Panc1 (cell line): ENCODE results near the gene MEI4. TPM values are rescaled to one million over a fixed set of nuclear protein-coding genes. Genes with fewer than 3 reads are reported as not detected.
"Not testable (repeated sequence)": the region's sequence is repeated elsewhere in the genome, so short reads cannot be mapped to it uniquely, and the experiment has no call there.

Source experiments
- ATAC-seq: fragments of 200-7000 bp; cut with Tn5 transposase; 2 replicates; pipeline ENCODE4 v1.9.1; 2020; ENCODE audit warnings: mild to moderate bottlenecking, moderate library complexity
- BruUV-seq: library from RNA; stranded (reverse); fragments of 400-500 nt; replicated peaks from 2 replicates; lab custom pipeline; 2021; lab: Mats Ljungman, UMichigan
- CTCF ChIA-PET: fragments of 300-600 bp; sonication (Branson Sonifier 250); formaldehyde crosslinking; loops from one replicate; lab custom pipeline; 2022; ENCODE audit warnings: antibody characterized with exemption; lab: Charles Lee
- POLR2A ChIA-PET: fragments of 300-600 bp; sonication (Branson Sonifier 250); formaldehyde crosslinking; loops from one replicate; lab custom pipeline; 2022; ENCODE audit warnings: antibody characterized with exemption; lab: Charles Lee
- DNase-seq: peaks from one replicate; pipeline ENCODE4 v3.0.0-alpha.2; 2010; ENCODE audit warnings: low read depth, low spot score
- H3K27ac ChIP-seq: 2 replicates; pipeline ENCODE4 v1.5.1; 2011; ENCODE audit warnings: mild to moderate bottlenecking, low read length, inconsistent platforms
- H3K27me3 ChIP-seq: fragments of 200-500 bp; sonication (Bioruptor generic); 2 replicates; pipeline ENCODE4 v1.6.0; 2014; ENCODE audit warnings: low read length, inconsistent platforms; ENCODE audit not compliant: control insufficient read depth, insufficient read depth
- H3K36me3 ChIP-seq: fragments of 200-500 bp; sonication (Bioruptor generic); 2 replicates; pipeline ENCODE4 v1.5.1; 2014; ENCODE audit warnings: inconsistent platforms, mild to moderate bottlenecking, low read length, moderate library complexity; ENCODE audit not compliant: control insufficient read depth, insufficient read depth
- H3K4me1 ChIP-seq: 2 replicates; pipeline ENCODE4 v1.5.1; 2011; ENCODE audit warnings: inconsistent platforms, mild to moderate bottlenecking, low read length, moderate library complexity; ENCODE audit not compliant: control insufficient read depth, insufficient read depth
- H3K4me3 ChIP-seq, 2 experiments: 2 replicates each; pipeline ENCODE4 v1.5.1; 2011 to 2012; ENCODE audit warnings: low read depth in 2 of 2, low read length in 2 of 2, mild to moderate bottlenecking in 2 of 2, inconsistent platforms in 1 of 2, moderate library complexity in 1 of 2
- H3K9me3 ChIP-seq: fragments of 200-500 bp; sonication (Bioruptor generic); 2 replicates; pipeline ENCODE4 v1.5.1; 2014; ENCODE audit warnings: low read depth, mild to moderate bottlenecking, inconsistent platforms, low read length, moderate library complexity; ENCODE audit not compliant: control insufficient read depth, insufficient read depth
- POLR2AphosphoS5 ChIP-seq: IDR thresholded peaks from 2 replicates; pipeline ENCODE4 v1.6.1; 2012; ENCODE audit warnings: mild to moderate bottlenecking, low read depth, low read length, moderate library complexity
- SIN3A ChIP-seq: IDR thresholded peaks from 2 replicates; pipeline ENCODE4 v1.6.1; 2012; ENCODE audit warnings: low read depth, mild to moderate bottlenecking, low read length, moderate library complexity, borderline replicate concordance; ENCODE audit not compliant: insufficient read depth
- TCF7L2 ChIP-seq: IDR thresholded peaks from 2 replicates; pipeline ENCODE4 v1.6.1; 2011; ENCODE audit warnings: mild to moderate bottlenecking, low read depth, low read length, inconsistent platforms
- in situ Hi-C: cut with HindIII; loops from 2 replicates; pipeline ENCODE4 v1.10.0; 2016; ENCODE audit warnings: low sequenced_read_pairs, low pct_unique_long_range_greater_than_20kb
- intact Hi-C: fragments of 100-400 bp; cut with micrococcal nuclease; formaldehyde crosslinking; loops from one replicate; pipeline ENCODE4 v1.10.0; 2022; ENCODE audit not compliant: unreplicated experiment
- total RNA-seq: library from RNA; stranded (reverse); gene quantifications from one replicate; pipeline ENCODE4 v1.2.1, GENCODE V29; 2021; ENCODE audit not compliant: unreplicated experiment
- TF ChIP-seq, protein P1 (sequence below), 2 experiments: IDR thresholded peaks; 2 replicates each; pipeline ENCODE4 v1.6.1; 2011 to 2012; ENCODE audit warnings: low read depth in 2 of 2, control low read depth in 1 of 2, low read length in 1 of 2, mild to moderate bottlenecking in 1 of 2, moderate library complexity in 1 of 2; ENCODE audit not compliant: insufficient read depth in 1 of 2
- TF ChIP-seq, protein P2 (sequence below): fragments of 450-650 bp; IDR thresholded peaks from 2 replicates; pipeline ENCODE4 v1.5.1; 2017; ENCODE audit warnings: mild to moderate bottlenecking

Gene MEI4
- total RNA-seq, 1 experiment from 2014 or later, result 0.05 TPM

DNA sequence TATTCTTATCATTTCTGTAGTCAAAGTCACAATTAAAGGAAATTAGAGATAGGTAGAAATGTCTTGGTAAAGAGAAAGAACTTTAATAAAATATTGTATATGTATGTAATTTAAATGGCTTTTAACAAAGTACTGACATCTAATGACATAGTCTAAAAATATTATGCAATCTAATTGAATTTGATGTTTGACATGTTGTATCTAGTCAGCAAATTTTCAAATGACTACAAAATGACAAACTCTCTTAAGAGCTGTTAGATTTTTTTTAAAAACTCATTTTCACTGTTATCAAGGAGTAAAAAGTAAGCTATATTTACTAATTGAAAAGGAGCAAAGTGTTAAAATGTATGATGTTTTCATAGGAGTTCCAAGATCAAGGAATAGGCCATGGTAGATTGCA, 176.9 kb downstream of the MEI4 start:
- BruUV-seq, result no TSS peak
- ChIA-PET CTCF (no interaction called here), POLR2A (no interaction called here)
- intact Hi-C loops (no loop called here), in situ Hi-C loops (no loop called here)
- DNase-seq (no peak), ATAC-seq (no peak)
- Histone ChIP-seq H3K9me3 (no peaks in the 10 kb centered on the region), H3K36me3 (no peaks in the 10 kb centered on the region), H3K4me3 (no peak overlapping the region), H3K27me3 (no peaks in the 10 kb centered on the region), H3K4me1 (no peaks in the 10 kb centered on the region), H3K27ac (no peak overlapping the region)
- TF ChIP-seq, protein P1, sequence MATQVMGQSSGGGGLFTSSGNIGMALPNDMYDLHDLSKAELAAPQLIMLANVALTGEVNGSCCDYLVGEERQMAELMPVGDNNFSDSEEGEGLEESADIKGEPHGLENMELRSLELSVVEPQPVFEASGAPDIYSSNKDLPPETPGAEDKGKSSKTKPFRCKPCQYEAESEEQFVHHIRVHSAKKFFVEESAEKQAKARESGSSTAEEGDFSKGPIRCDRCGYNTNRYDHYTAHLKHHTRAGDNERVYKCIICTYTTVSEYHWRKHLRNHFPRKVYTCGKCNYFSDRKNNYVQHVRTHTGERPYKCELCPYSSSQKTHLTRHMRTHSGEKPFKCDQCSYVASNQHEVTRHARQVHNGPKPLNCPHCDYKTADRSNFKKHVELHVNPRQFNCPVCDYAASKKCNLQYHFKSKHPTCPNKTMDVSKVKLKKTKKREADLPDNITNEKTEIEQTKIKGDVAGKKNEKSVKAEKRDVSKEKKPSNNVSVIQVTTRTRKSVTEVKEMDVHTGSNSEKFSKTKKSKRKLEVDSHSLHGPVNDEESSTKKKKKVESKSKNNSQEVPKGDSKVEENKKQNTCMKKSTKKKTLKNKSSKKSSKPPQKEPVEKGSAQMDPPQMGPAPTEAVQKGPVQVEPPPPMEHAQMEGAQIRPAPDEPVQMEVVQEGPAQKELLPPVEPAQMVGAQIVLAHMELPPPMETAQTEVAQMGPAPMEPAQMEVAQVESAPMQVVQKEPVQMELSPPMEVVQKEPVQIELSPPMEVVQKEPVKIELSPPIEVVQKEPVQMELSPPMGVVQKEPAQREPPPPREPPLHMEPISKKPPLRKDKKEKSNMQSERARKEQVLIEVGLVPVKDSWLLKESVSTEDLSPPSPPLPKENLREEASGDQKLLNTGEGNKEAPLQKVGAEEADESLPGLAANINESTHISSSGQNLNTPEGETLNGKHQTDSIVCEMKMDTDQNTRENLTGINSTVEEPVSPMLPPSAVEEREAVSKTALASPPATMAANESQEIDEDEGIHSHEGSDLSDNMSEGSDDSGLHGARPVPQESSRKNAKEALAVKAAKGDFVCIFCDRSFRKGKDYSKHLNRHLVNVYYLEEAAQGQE (IDR thresholded peaks at IDR 0.05; ENCODE audit: insufficient read depth in 1 of 2, low read depth in 2 of 2, low read length in 1 of 2), result no peak
- TF ChIP-seq, protein P2, sequence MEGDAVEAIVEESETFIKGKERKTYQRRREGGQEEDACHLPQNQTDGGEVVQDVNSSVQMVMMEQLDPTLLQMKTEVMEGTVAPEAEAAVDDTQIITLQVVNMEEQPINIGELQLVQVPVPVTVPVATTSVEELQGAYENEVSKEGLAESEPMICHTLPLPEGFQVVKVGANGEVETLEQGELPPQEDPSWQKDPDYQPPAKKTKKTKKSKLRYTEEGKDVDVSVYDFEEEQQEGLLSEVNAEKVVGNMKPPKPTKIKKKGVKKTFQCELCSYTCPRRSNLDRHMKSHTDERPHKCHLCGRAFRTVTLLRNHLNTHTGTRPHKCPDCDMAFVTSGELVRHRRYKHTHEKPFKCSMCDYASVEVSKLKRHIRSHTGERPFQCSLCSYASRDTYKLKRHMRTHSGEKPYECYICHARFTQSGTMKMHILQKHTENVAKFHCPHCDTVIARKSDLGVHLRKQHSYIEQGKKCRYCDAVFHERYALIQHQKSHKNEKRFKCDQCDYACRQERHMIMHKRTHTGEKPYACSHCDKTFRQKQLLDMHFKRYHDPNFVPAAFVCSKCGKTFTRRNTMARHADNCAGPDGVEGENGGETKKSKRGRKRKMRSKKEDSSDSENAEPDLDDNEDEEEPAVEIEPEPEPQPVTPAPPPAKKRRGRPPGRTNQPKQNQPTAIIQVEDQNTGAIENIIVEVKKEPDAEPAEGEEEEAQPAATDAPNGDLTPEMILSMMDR, result no peak
- no peak for TF ChIP-seq POLR2AphosphoS5
- no peak for TF ChIP-seq TCF7L2
- TF ChIP-seq SIN3A, result no peak

DNA sequence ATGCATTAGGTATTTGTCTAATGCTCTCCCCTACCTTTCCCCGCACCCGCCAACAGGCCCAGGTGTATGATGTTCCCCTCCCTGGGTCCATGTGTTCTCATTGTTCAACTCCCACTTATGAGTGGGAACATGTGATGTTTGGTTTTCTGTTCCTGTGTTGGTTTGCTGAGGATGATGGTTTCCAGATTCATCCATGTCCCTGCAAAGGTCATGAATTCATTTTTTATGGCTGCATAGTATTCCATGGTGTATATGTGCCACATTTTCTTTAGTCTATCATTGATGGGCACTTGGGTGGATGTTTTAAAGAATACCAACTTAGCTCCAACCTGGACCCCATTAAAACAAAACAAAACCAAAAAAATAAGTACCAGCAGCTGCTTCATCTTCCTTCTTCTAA, 180.9 kb downstream of the MEI4 start:
- H3K4me3 ChIP-seq, H3K9me3 ChIP-seq, in situ Hi-C loops, H3K27me3 ChIP-seq, DNase-seq, BruUV-seq, H3K4me1 ChIP-seq, CTCF ChIA-PET, POLR2A ChIA-PET, H3K36me3 ChIP-seq, ATAC-seq, intact Hi-C loops, H3K27ac ChIP-seq: not testable (repeated sequence)

DNA sequence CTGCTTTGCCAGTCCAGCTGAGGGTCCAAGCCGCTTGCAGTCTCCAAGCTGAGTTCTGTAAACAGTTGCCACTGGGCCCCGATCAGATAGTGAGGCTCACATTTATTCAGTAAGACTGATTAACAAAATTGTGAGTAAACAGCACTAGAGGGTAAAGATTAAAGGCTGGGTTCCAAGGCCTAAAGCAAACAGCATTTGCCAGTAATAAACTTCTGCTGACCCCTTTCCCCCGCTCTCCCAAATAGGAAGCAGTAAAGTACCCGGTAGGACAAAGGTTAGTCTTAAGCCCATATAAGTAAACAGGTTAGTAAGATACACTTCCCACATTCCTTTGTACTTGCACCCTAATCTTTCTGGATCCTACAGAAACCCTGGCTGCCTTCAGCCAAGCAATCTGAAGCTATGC, 181.8 kb downstream of the MEI4 start:
- in situ Hi-C loops (no loop called here), intact Hi-C loops (no loop called here)
- POLR2A ChIA-PET, result interaction anchor here (0.6 kb wide), 1 partner anchor 196 kb away, joined by 5 read pairs; no protein-coding TSS in a partner anchor
- Histone ChIP-seq H3K4me1 (no peaks in the 10 kb centered on the region), H3K27ac (no peak overlapping the region), H3K4me3 (no peak overlapping the region), H3K36me3 (no peaks in the 10 kb centered on the region), H3K27me3 (no peaks in the 10 kb centered on the region), H3K9me3 (no peaks in the 10 kb centered on the region)
- ATAC-seq, result no peak
- DNase-seq, result no peak
- TF ChIP-seq POLR2AphosphoS5 (no peak), SIN3A (no peak), TCF7L2 (no peak)
- TF ChIP-seq, protein P1 (IDR thresholded peaks at IDR 0.05; ENCODE audit: insufficient read depth in 1 of 2, low read depth in 2 of 2, low read length in 1 of 2), result no peak
- TF ChIP-seq, protein P2, result no peak
- BruUV-seq, result no TSS peak
- CTCF ChIA-PET, result no interaction called here
